GM21390 (cell line): ENCODE data around the gene OLFML2A.

Experiments used
- ATAC-seq: cut with Tn5 transposase; IDR thresholded peaks from one replicate; pipeline ENCODE4 v1.9.1; 2021; ENCODE audit not compliant: unreplicated experiment

OLFML2A gene

GRCh38 chr9:124849801-124850200 lies 72.9 kb downstream of the OLFML2A start:
- no peak for ATAC-seq

GRCh38 chr9:124852121-124852828 lies 75.3 kb downstream of the OLFML2A start:
- ATAC-seq, result no peak

- peak; percentile 74 for ATAC-seq
Measured at GRCh38 chr9:124852829-124853531, 76.0 kb downstream of the OLFML2A start, which contains the start of gene WDR38. Gene WDR38 (plus strand): TSS chr9:124853460. CDS start chr9:124853532, 72 bp downstream.

GRCh38 chr9:124853605-124854143 lies 76.7 kb downstream of the OLFML2A start:
- ATAC-seq, result no peak

- ATAC-seq, result no peak
Measured at GRCh38 chr9:124854161-124854560, 77.2 kb downstream of the OLFML2A start.

- no peak for ATAC-seq
Measured at GRCh38 chr9:124854822-124855221, 77.9 kb downstream of the OLFML2A start.

GRCh38 chr9:124855566-124855943 lies 78.6 kb downstream of the OLFML2A start:
- no peak for ATAC-seq

- no peak for ATAC-seq
Measured at GRCh38 chr9:124855944-124856765, 79.2 kb downstream of the OLFML2A start.

GRCh38 chr9:124857533-124858162 lies 80.7 kb downstream of the OLFML2A start:
- ATAC-seq, result no peak

GRCh38 chr9:124858330-124859046 lies 81.6 kb downstream of the OLFML2A start:
- ATAC-seq, result no peak

- no peak for ATAC-seq
Measured at GRCh38 chr9:124859803-124860581, 83.1 kb downstream of the OLFML2A start.

- ATAC-seq, result no peak
Measured at GRCh38 chr9:124860582-124861341, 83.8 kb downstream of the OLFML2A start.

GRCh38 chr9:124861342-124862229 lies 84.7 kb downstream of the OLFML2A start, which contains the start of the genes ARPC5L and RPL35:
Gene ARPC5L (plus strand): TSS chr9:124862130. CDS start chr9:124869291, 7,161 bp downstream.
Gene RPL35 (minus strand): TSS chr9:124861957. CDS start chr9:124861912, 45 bp downstream.
- peak; percentile 89 for ATAC-seq

- ATAC-seq, result no peak
Measured at GRCh38 chr9:124863371-124863871, 86.5 kb downstream of the OLFML2A start.
